ENCODE data around the gene CSGALNACT2. TPM values are rescaled to one million over a fixed set of nuclear protein-coding genes. Genes with fewer than 3 reads are reported as not detected.

The CSGALNACT2 gene
- total RNA-seq, 1 experiment from 2014 or later: 22.3 TPM

GRCh38 chr10:43167498-43167889, 29.2 kb downstream of the CSGALNACT2 start:
- H3K9me3 ChIP-seq (ENCODE audit: control insufficient read depth, insufficient read depth, low read depth, low read length): no peaks in the 10 kb centered on the region
- H3K4me3 ChIP-seq (ENCODE audit: low read depth in 2 of 2, low read length in 2 of 2): no peak overlapping the region
- in situ Hi-C loops (cut with HindIII; ENCODE audit: low pct_unique_long_range_greater_than_20kb, low sequenced_read_pairs) (no loop called here), intact Hi-C loops (cut with micrococcal nuclease; ENCODE audit: unreplicated experiment) (no loop called here)
- no peaks in the 10 kb centered on the region for H3K27me3 ChIP-seq (ENCODE audit: control insufficient read depth, insufficient read depth, low read length)
- H3K4me1 ChIP-seq (ENCODE audit: control insufficient read depth, insufficient read depth, low read length): no peaks in the 10 kb centered on the region; the same call in 1 of the 2 replicates
- DNase-seq (ENCODE audit: low read depth, low spot score): no peak
- peaks cover 5% of the 10 kb centered on the region; the same call in 1 of the 2 replicates for H3K36me3 ChIP-seq (ENCODE audit: control insufficient read depth, insufficient read depth, low read length)
- no TSS peak for BruUV-seq (replicated peaks)
- no peak for ATAC-seq
- H3K27ac ChIP-seq (ENCODE audit: low read length): no peak overlapping the region
- POLR2A ChIA-PET: no interaction called here
- CTCF ChIA-PET: interaction anchor here (0.6 kb wide), 2 partner anchors 37 to 38 kb away, joined by 3 read pairs; no protein-coding TSS in a partner anchor
- TF ChIP-seq POLR2AphosphoS5 (IDR thresholded peaks at IDR 0.05; ENCODE audit: low read depth, low read length): no peak
- TF ChIP-seq TCF7L2 (IDR thresholded peaks at IDR 0.05; ENCODE audit: low read depth, low read length): no peak
- no peak for TF ChIP-seq REST (IDR thresholded peaks at IDR 0.05; ENCODE audit: insufficient read depth in 1 of 2, low read depth in 2 of 2, low read length in 1 of 2)
- TF ChIP-seq SIN3A (IDR thresholded peaks at IDR 0.05; ENCODE audit: borderline replicate concordance, insufficient read depth, low read depth, low read length): no peak
- no peak for TF ChIP-seq CTCF (IDR thresholded peaks at IDR 0.05)

GRCh38 chr10:43170491-43170890, 32.2 kb downstream of the CSGALNACT2 start:
- H3K27me3 ChIP-seq (ENCODE audit: control insufficient read depth, insufficient read depth, low read length): no peaks in the 10 kb centered on the region
- POLR2A ChIA-PET: interaction anchor here (1.5 kb wide), 1 partner anchor 14 kb away, joined by 3 read pairs; no protein-coding TSS in a partner anchor
- BruUV-seq (replicated peaks): TSS peak; percentile 16
- in situ Hi-C loops (cut with HindIII; ENCODE audit: low pct_unique_long_range_greater_than_20kb, low sequenced_read_pairs) (no loop called here), intact Hi-C loops (cut with micrococcal nuclease; ENCODE audit: unreplicated experiment) (no loop called here)
- no peak overlapping the region for H3K27ac ChIP-seq (ENCODE audit: low read length)
- ATAC-seq (no peak), DNase-seq (ENCODE audit: low read depth, low spot score) (no peak)
- no peaks in the 10 kb centered on the region; the same call in 1 of the 2 replicates for H3K4me1 ChIP-seq (ENCODE audit: control insufficient read depth, insufficient read depth, low read length)
- CTCF ChIA-PET: interaction anchor here (0.7 kb wide), 1 partner anchor 27 kb away, joined by 4 read pairs; no protein-coding TSS in a partner anchor
- no peaks in the 10 kb centered on the region for H3K9me3 ChIP-seq (ENCODE audit: control insufficient read depth, insufficient read depth, low read depth, low read length)
- H3K4me3 ChIP-seq (ENCODE audit: low read depth in 2 of 2, low read length in 2 of 2): no peak overlapping the region
- TF ChIP-seq CTCF (IDR thresholded peaks at IDR 0.05) (peak; percentile 53; the same call in 1 of the 2 replicates), POLR2AphosphoS5 (IDR thresholded peaks at IDR 0.05; ENCODE audit: low read depth, low read length) (no peak)
- peaks cover 5% of the 10 kb centered on the region; the same call in 1 of the 2 replicates for H3K36me3 ChIP-seq (ENCODE audit: control insufficient read depth, insufficient read depth, low read length)

Measured in Panc1 (cell line).